ENCODE measurements around the gene DPY19L3.
"Not testable (repeated sequence)": the region's sequence is repeated elsewhere in the genome, so short reads cannot be mapped to it uniquely, and the experiment has no call there.

DPY19L3 gene, protein sequence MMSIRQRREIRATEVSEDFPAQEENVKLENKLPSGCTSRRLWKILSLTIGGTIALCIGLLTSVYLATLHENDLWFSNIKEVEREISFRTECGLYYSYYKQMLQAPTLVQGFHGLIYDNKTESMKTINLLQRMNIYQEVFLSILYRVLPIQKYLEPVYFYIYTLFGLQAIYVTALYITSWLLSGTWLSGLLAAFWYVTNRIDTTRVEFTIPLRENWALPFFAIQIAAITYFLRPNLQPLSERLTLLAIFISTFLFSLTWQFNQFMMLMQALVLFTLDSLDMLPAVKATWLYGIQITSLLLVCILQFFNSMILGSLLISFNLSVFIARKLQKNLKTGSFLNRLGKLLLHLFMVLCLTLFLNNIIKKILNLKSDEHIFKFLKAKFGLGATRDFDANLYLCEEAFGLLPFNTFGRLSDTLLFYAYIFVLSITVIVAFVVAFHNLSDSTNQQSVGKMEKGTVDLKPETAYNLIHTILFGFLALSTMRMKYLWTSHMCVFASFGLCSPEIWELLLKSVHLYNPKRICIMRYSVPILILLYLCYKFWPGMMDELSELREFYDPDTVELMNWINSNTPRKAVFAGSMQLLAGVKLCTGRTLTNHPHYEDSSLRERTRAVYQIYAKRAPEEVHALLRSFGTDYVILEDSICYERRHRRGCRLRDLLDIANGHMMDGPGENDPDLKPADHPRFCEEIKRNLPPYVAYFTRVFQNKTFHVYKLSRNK

DNA sequence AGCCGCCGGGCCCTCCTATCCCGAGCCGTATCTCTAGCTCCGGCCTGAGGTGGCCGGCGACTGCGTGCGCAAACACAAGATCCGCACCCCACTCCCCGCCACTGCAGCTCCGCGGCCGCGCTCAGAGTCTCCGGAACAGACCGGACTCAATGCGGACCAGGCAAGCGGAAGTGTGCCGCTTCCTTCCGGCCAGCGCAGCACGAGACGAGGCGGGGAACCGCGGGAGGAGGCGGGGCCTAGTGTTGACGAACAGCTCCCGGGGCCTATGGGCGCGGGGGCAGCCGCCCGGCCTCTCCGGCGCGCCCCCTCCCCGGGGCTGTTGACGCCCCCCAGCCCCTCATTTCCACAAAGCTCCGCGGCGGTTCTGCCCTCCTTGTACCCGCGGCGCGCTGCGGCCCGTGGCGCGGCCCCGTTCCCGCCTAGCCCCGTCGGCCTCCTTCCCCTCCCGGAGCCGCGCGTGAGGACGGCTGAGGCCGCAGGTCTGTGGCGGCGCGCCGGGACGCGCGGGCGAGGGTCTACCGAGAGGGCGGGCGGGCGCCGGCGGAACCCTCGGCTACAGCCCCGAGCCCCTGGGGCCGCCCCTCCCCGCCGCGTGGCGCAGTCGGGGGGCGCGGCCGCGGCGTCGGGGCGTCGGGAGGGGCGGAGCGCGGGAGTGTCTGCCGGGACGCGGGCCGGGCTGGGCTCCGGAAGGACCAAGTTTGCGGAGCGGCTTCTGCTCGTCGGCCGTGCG lies at the start of gene DPY19L3:
Gene DPY19L3 (plus strand): TSS at position 340 of the 730 bp plus-strand sequence. CDS start 2,484 bp downstream, outside the sequence.
- DNase-seq (ENCODE audit: low spot score), result peak; percentile 95

- no peak for DNase-seq (ENCODE audit: low spot score)
These were observed 47.9 kb upstream of the DPY19L3 start for GRCh38 chr19:32357720-32358119.

DNA sequence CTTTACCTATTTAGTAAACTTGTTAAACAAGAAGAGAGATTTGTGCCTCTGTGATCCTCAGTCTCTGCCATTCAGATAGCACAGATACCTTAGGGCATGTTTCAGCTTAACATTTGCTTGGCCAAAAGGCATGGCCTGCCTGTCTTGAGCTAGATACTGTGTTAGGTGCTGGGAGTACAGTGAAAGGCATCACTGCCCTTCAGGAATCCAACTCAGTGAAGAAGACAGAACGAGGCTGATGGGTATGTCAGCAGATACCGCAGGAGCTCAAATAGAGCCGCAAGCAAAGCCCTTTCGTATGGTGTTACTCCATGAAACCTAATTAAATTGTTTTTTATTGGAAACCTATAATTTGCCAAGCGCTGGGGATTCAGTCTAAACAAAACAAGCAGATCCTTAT lies 47.2 kb upstream of the DPY19L3 start:
- no peak for DNase-seq (ENCODE audit: low spot score)

GRCh38 chr19:32359581-32359980 lies 46.0 kb upstream of the DPY19L3 start:
- DNase-seq (ENCODE audit: low spot score), result no peak

- no peak for DNase-seq (ENCODE audit: low spot score)
These were observed 43.8 kb upstream of the DPY19L3 start for GRCh38 chr19:32361574-32362317.

DNA sequence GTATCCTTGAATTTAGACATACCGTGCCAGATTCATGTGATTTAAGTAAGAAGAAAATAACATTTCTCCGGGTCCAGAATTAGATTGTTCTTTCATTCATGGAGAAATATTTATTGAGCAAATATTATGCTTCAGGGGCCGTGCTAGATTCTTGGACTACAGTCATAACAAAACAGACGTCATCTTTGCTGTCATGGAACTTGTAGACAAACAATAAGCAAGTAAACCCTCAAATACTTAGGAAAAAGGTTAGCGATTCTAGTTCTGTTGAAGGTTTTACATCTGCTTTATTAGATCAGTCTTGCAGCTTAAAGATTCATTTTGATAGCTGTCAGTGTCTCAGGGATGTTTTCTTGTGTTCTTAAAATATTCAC lies 43.3 kb upstream of the DPY19L3 start:
- DNase-seq (ENCODE audit: low spot score), result no peak

DNA sequence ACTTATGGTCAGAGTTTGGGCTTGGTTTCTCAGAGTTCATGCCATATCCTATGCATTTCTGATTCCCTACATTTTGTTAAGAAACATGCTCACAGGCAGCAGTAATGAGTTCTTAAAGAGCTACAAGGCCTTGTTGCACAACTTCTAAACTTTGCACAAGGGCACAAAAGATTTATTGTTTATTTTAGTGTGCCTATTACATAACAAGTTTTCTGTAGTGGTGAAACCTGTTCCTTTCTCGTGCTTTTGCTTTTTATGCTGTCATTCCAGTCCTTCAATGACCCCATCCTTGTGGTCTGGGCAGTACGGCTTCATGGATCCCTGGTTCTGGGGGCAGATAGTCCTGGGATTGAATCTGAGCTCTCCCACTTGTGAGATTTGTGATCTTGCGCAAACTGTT lies 42.4 kb upstream of the DPY19L3 start:
- peak; percentile 50 for DNase-seq (ENCODE audit: low spot score)

DNA sequence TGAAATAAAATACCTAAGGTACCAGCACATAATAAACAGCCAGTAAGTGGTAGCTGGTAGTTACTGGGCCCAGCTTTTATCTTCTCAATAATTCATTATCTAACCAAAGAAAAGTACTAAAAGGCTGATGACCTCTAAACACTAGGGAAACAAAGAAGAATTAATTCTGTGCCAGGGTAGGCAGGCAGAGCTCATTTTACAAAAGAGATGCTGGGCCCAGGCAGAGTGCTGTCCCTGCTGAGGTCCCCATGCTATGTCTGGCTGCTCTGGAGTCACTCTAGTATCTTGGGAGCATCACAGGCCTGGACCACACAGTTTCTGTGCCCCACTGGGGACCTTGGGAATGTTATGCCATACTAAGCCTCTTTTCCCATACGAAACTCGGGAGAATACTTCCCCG lies 41.9 kb upstream of the DPY19L3 start:
- DNase-seq (ENCODE audit: low spot score), result no peak

DNA sequence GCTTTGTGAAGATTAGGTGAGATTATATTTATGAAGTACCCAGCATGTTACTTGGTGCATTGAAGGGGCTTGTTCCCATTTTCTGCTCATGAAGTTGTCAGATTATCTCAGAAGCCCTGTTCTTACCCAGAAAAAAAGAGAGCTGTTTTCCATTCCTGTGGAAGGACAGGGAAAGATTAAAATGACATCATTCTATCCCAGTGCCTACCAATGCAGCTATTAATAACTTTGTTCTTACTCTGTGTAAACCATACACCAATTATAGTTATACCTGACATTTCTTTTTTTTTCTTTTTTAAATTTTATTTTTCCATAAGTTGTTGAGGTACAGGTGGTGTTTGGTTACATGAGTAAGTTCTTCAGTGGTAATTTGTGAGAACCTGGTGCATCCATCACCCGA lies 41.5 kb upstream of the DPY19L3 start:
- DNase-seq (ENCODE audit: low spot score), result no peak

- no peak for DNase-seq (ENCODE audit: low spot score)
These were observed 38.5 kb upstream of the DPY19L3 start for GRCh38 chr19:32367063-32367462.

DNA sequence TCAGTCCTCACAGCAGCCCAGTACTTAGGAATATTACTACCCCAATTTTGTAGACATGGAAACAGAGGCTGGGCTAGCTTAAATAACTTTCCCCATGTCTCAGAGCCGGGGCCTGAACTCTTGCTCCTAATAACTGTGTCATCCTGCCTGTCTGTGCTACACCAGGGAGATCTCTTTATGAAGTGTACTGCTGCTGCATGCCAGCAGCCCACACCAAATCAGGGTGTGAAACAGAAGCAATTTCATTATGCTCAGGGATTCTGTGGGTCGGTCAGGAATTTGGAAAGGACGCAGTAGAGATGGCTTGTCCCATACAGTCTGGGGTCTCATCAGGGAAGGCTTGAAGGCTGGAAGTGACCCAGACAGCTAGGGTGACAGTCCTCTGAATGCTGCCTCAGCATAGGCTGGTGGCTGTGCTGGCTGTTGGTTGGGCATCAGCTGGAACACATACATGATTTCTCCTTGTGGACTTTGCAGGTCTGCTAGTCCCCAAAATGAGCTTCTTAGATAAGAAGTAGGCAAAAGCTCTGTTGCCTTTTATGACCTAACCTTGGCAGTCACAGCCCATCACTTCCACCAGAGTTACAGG lies 37.5 kb upstream of the DPY19L3 start:
- DNase-seq (ENCODE audit: low spot score), result no peak

DNA sequence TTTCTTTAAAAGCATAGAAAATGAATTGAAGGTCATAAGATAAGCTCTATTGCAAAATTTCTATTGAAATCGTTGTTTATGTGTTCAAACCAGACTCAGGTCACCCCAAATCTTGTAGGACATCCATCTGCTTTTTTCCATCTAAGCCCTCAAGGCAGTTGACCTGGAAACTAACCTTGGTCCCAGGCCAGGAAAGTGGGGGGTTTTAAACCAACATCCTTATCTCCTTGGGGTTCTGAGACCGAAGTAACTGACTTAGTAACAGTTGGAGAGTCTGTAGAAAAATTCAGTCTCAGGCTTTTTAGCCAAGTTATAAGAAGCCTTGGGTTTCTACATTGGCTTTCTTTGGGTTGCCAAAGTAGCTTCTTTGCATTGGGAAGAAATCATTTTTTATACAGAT lies 36.8 kb upstream of the DPY19L3 start:
- DNase-seq (ENCODE audit: low spot score), result no peak

DNA sequence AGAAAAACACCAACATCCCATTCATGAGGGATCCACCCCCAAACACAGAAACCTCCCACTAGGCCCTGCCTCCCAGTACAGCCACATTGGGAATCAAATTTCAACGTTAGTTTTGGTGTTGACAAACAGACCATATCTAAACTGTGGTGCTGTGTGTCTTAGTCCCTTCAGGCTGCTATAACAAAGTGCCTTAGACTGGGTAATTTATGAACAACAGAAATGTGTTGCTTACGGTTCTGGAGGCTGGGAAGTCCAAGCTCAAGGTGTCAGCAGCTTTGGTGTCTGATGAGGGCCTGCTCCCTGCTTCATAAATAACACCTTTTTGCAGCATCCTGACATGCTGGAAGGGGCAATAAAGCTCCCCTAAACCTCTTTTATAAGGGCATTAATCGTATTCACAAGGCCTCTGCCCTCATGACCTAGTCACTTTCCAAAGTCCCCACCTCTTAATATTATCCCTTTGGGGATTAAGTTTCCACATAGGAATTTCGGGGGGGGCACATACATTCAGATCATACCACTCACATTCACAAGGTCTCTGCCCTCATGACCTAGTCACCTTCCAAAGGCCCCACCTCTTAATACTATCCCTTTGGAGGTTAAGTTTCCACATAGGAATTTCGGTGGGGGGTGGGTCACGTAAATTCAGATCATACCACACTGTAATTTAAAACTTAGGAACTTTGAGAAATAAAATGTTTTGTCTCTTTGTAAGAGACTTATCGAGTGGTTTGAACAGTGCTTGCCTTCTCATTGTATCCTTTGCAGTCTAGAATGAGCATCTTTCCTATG lies 32.6 kb upstream of the DPY19L3 start:
- DNase-seq (ENCODE audit: low spot score), result no peak

GRCh38 chr19:32373585-32374295 lies 31.8 kb upstream of the DPY19L3 start:
- peak; percentile 68 for DNase-seq (ENCODE audit: low spot score)

GRCh38 chr19:32374362-32374761 lies 31.2 kb upstream of the DPY19L3 start:
- not testable (repeated sequence) for DNase-seq (ENCODE audit: low spot score)

GRCh38 chr19:32377088-32377487 lies 28.5 kb upstream of the DPY19L3 start:
- DNase-seq (ENCODE audit: low spot score), result not testable (repeated sequence)

GRCh38 chr19:32380269-32380668 lies 25.3 kb upstream of the DPY19L3 start:
- DNase-seq (ENCODE audit: low spot score), result no peak

DNA sequence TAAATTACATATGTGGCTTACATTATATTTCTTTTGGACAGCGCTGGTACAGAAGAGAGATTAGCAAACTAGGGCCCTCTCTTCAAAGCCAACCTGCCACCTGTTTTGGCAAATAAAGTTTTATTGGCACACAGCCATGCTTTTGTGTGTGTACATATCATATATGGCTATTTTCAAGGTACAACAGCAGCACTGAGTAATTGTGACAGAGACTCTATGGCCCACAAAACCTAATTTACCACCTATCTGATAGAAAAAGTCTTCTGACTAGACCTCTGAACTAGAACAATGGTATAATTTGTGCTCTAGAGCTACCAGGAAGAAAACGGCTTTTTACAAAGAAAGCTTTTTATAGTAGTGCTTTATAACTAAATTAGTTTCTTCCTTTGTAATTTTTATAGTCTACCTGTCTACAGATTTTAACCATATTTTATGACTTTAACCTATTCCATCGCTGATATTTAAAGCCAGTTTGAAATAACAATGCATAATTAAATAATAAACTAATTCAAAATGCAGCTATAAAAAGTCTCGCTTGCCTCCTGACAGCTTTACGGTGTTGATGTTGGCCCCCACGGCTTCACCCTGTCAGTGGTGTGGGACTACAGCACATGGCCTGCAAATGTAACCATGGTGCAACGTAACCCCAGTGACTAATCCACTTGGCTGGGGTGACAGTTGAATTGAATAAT lies 17.7 kb upstream of the DPY19L3 start:
- DNase-seq (ENCODE audit: low spot score), result no peak

DNA sequence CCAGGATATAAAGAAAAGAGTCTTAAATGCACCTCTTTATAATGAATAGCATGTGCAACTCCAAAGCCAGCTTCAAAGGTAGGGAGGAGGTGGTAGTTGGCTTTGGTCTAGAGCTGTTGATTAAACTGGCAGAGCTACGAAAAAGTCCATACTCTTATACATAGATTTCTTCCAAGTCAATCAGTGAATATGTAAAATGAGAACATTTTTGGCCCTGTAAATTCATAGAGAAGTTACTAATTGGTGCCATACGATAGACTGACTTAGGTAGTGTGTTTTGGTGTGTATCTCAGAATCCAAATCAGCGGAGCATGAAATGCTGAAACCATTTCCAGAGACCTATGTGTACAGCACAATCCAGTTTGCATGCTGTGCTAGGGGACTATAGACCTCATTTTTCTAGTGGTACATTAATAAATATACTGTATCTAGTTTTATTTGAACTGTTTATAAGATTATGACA lies 17.1 kb upstream of the DPY19L3 start:
- DNase-seq (ENCODE audit: low spot score), result no peak

Measured in HuH-7 (cell line).